ENCODE data around the gene C20orf144. TPM values are rescaled to one million over a fixed set of nuclear protein-coding genes. Genes with fewer than 3 reads are reported as not detected.

Gene C20orf144
- total and polyA plus RNA-seq, 9 of the 15 experiments (the other 6 are each of a cell fraction or from before 2014, with no cell fraction given): 0.04 to 0.23 (median 0.11) TPM; not detected in 2

- Histone ChIP-seq H3K9me1 (ENCODE audit: control insufficient read depth, insufficient read depth, low read length) (no peaks in the 10 kb centered on the region), H3K27ac (ENCODE audit: extremely low read depth, low read depth, low read length) (no peak overlapping the region), H3K4me1 (replicated peaks in 1 of 2; ENCODE audit: control insufficient read depth in 2 of 2, insufficient read depth in 2 of 2, low read length in 2 of 2) (no peaks in the 10 kb centered on the region), H3K4me2 (ENCODE audit: insufficient read depth, low read length) (no peak overlapping the region), H3K9ac (ENCODE audit: insufficient read depth in 1 of 2, low read depth in 2 of 2, low read length in 2 of 2) (no peak overlapping the region), H3K79me2 (ENCODE audit: control insufficient read depth, insufficient read depth, low read length) (no peaks in the 10 kb centered on the region), H3K9me3 (replicated peaks; ENCODE audit: control insufficient read depth, insufficient read depth, low read depth, low read length) (no peaks in the 10 kb centered on the region), H3K36me3 (ENCODE audit: control insufficient read depth, insufficient read depth, low read length) (peaks cover 24% of the 10 kb centered on the region; the same call in 2 of the 3 replicates), H3K4me3 (no peak overlapping the region), H2AFZ (ENCODE audit: low read depth, low read length) (no peak overlapping the region), H4K20me1 (replicated peaks; ENCODE audit: control insufficient read depth, insufficient read depth, low read length) (no peaks in the 10 kb centered on the region), H3K27me3 (ENCODE audit: control insufficient read depth in 2 of 2, insufficient read depth in 2 of 2, low read length in 2 of 2) (no peaks in the 10 kb centered on the region)
- ChIA-PET POLR2A (no interaction called here), CTCF (ENCODE audit: low intra/inter-chr PET ratio) (no interaction called here)
- intact Hi-C loops (cut with micrococcal nuclease) (no loop called here), in situ Hi-C loops (cut with MboI) (no loop called here)
- 88% methylated on average over 4 of the region's 4 CpGs for WGBS (ENCODE audit: insufficient coverage, low coverage, missing lambda C conversion rate)
- BruUV-seq (replicated peaks): no TSS peak
- no peak for DNase-seq (ENCODE audit: extremely low read depth in 1 of 4, low spot score in 3 of 4)
- TF ChIP-seq HCFC1 (IDR thresholded peaks at IDR 0.05; ENCODE audit: low read depth, low read length): no peak
- TF ChIP-seq HSF4 (CRISPR knock-in tag; IDR thresholded peaks at IDR 0.05; ENCODE audit: borderline replicate concordance): no peak
- TF ChIP-seq ZNF77 (CRISPR knock-in tag; IDR thresholded peaks at IDR 0.05): no peak
- no peak for TF ChIP-seq LEF1 (IDR thresholded peaks at IDR 0.05)
- no peak for TF ChIP-seq ZFP1 (CRISPR knock-in tag; IDR thresholded peaks at IDR 0.05)
- no peak for TF ChIP-seq CLOCK (CRISPR knock-in tag; IDR thresholded peaks at IDR 0.05; ENCODE audit: borderline replicate concordance)
- no peak for TF ChIP-seq ZNF589 (CRISPR knock-in tag; IDR thresholded peaks at IDR 0.05; ENCODE audit: low read depth)
- no peak for TF ChIP-seq ZNF232 (CRISPR knock-in tag; IDR thresholded peaks at IDR 0.05)
- no peak for TF ChIP-seq ZNF184 (CRISPR knock-in tag; IDR thresholded peaks at IDR 0.05)
- FAIRE-seq: no peak
- no peak for ATAC-seq
Observed at GRCh38 chr20:33621717-33622400, 40.3 kb upstream of the C20orf144 start.

Measured in K562 (cell line).